LNCaP clone FGC (cell line): ENCODE results near the gene INPP4A.

Experiments
- DNase-seq: peaks from one replicate; pipeline ENCODE4 v3.0.0-alpha.2; 2011; ENCODE audit warnings: low read depth
- H3K4me3 ChIP-seq: 2 replicates; pipeline ENCODE4 v1.5.1; 2011; ENCODE audit warnings: mild to moderate bottlenecking, low read depth, low read length, control low read depth
- CTCF ChIP-seq: IDR thresholded peaks from 2 replicates; pipeline ENCODE4 v1.5.1; 2012; ENCODE audit warnings: mild to moderate bottlenecking; ENCODE audit not compliant: control insufficient read depth, insufficient read depth; ENCODE audit errors: extremely low read depth

INPP4A gene

GRCh38 chr2:98637401-98638147 is 192.9 kb downstream of the INPP4A start:
- no peak for DNase-seq
- no peak for TF ChIP-seq CTCF
- no peak overlapping the region for H3K4me3 ChIP-seq

GRCh38 chr2:98643496-98644100 is 198.9 kb downstream of the INPP4A start:
- TF ChIP-seq CTCF: no peak
- no peak overlapping the region for H3K4me3 ChIP-seq
- no peak for DNase-seq
